ENCODE measurements around the gene PSMA6. TPM values are rescaled to one million over a fixed set of nuclear protein-coding genes. Genes with fewer than 3 reads are reported as not detected.
"Not testable (repeated sequence)": the region's sequence is repeated elsewhere in the genome, so short reads cannot be mapped to it uniquely, and the experiment has no call there.

The PSMA6 gene
- total and polyA plus RNA-seq, 2 of the 8 experiments (the other 6 are each of a cell fraction or from before 2014, with no cell fraction given), result 180 to 238 TPM

DNA sequence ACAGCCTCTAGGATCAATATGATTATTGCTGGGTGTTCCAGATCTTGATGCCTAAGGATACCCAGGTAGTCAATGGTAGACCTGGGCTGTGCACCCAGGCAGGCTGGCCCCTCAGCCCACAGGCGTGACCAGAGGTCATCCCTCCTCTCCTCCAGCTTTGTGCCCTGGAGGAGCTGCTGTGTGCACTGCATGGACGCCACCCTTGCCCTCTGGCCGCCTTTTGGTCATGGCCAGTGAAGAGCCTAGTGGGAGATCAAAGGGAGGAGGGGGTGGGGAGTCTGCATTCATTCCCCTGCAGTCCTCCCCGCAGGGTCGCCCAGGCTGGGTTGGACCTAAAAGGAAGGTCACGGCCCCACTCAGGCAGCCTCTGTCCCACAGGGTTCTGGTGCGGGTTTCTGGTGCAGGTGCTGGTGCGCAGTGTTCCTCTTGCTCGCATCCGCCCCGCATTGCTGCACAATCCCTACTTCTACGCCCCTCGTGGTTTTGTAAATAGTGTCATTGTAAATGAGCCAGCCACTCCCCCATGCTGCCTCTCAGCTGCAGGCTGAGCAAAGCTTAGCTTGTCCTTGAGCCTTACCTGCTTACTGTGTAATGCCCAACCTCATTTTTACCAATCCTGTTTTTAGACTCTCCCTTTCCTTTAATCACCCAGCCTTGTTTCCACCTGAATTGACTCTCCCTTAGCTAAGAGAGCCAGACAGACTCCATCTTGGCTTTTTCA lies 55.3 kb downstream of the PSMA6 start (continued):
- TF ChIP-seq RAD21 (IDR thresholded peaks at IDR 0.05 in 1 of 2, conservative IDR thresholded peaks at IDR 0.05 in 1 of 2; ENCODE audit: low read depth in 2 of 2, low read length in 2 of 2) (no peak), NANOG (IDR thresholded peaks at IDR 0.05; ENCODE audit: insufficient read depth, low read depth, low read length, poor library complexity, severe bottlenecking) (no peak), TCF12 (IDR thresholded peaks at IDR 0.05; ENCODE audit: low read depth, low read length) (no peak), SP1 (IDR thresholded peaks at IDR 0.05; ENCODE audit: low read depth, low read length) (no peak), TAF7 (optimal IDR thresholded peaks at IDR 0.05; ENCODE audit: borderline replicate concordance, low read depth, low read length) (no peak)

DNA sequence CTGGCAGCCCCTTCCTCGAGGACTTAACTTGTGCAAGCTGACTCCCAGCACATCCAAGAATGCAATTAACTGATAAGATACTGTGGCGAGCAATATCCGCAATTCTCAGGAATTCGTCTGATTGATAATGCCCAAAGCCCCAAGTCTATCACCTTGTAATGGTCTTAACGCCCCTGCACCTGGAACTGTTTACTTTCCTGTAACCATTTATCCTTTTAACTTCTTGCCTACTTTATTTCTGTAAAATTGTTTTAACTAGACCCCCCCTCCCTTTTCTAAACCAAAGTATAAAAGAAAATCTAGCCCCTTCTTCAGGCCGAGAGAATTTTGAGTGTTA lies 55.8 kb downstream of the PSMA6 start:
- H3K56ac ChIP-seq (replicated peaks; ENCODE audit: insufficient read length, low read depth, low read length); DNase-seq (ENCODE audit: low read depth in 1 of 2, low spot score in 2 of 2); H2BK20ac ChIP-seq (ENCODE audit: low read length); H3K27me3 ChIP-seq (replicated peaks in 1 of 4; ENCODE audit: control insufficient read depth in 3 of 4, extremely low read depth in 1 of 4, insufficient read depth in 3 of 4, low read length in 3 of 4); H2BK12ac ChIP-seq (ENCODE audit: low read depth, low read length); H3K23ac ChIP-seq (ENCODE audit: insufficient read length); H3K27ac ChIP-seq (ENCODE audit: low read depth, low read length); H3K18ac ChIP-seq (ENCODE audit: extremely low read depth, low read length); H2BK5ac ChIP-seq (ENCODE audit: low read depth, low read length); H3K36me3 ChIP-seq (ENCODE audit: control insufficient read depth in 2 of 4, insufficient read depth in 4 of 4, low read length in 3 of 4); H4K8ac ChIP-seq (ENCODE audit: extremely low read depth, insufficient read depth, low read length); H2BK120ac ChIP-seq (replicated peaks; ENCODE audit: low read depth, low read length); H3K9me3 ChIP-seq (ENCODE audit: insufficient read depth in 2 of 2, low read depth in 1 of 2, low read length in 1 of 2); H3K79me2 ChIP-seq (ENCODE audit: control insufficient read depth in 1 of 2, insufficient read depth in 2 of 2, low read length in 2 of 2); H3K23me2 ChIP-seq (ENCODE audit: low read depth, low read length); H3K4me2 ChIP-seq (ENCODE audit: insufficient read depth in 1 of 2, low read depth in 2 of 2, low read length in 2 of 2); H3K14ac ChIP-seq (ENCODE audit: insufficient read length); H2AK5ac ChIP-seq (ENCODE audit: low read depth, low read length); H3K4ac ChIP-seq (replicated peaks; ENCODE audit: insufficient read length, low read depth, low read length); H4K20me1 ChIP-seq (replicated peaks in 1 of 2; ENCODE audit: control insufficient read depth in 1 of 2, insufficient read depth in 2 of 2, low read length in 2 of 2); FAIRE-seq; H2BK15ac ChIP-seq (ENCODE audit: low read length); H3K9ac ChIP-seq (replicated peaks in 1 of 4; ENCODE audit: extremely low read depth in 1 of 4, low read depth in 3 of 4, low read length in 3 of 4); H3K4me3 ChIP-seq (ENCODE audit: extremely low read depth in 1 of 4, insufficient read depth in 2 of 4, low read depth in 3 of 4, low read length in 4 of 4); H4K91ac ChIP-seq (replicated peaks; ENCODE audit: insufficient read length, low read length); H4K5ac ChIP-seq (ENCODE audit: insufficient read length, low read depth, low read length); H3K79me1 ChIP-seq (ENCODE audit: low read depth, low read length); H2AFZ ChIP-seq (ENCODE audit: low read length): not testable (repeated sequence)
- H3K4me1 ChIP-seq (replicated peaks in 1 of 4; ENCODE audit: control insufficient read depth in 3 of 4, insufficient read depth in 4 of 4, low read length in 3 of 4), result peaks cover 3 to 16% (median 8%) of the 10 kb centered on the region in 4 experiments
- ChIA-PET POLR2A (ENCODE audit: partially characterized antibody) (interaction anchor here (1.0 kb wide), 2 partner anchors 9 to 28 kb away, joined by 3 to 4 read pairs; no protein-coding TSS in a partner anchor), CTCF (ENCODE audit: partially characterized antibody) (interaction anchor here (0.6 to 3.5 kb wide), 2 partner anchors 19 to 88 kb away, joined by 3 to 18 read pairs; no protein-coding TSS in a partner anchor)
- WGBS, 2 experiments (ENCODE audit: extremely low coverage in 1 of 2, insufficient coverage in 1 of 2, insufficient read length in 1 of 2, insufficient replicate concordance in 2 of 2, low coverage in 1 of 2, low lambda C conversion rate in 2 of 2, missing lambda C conversion rate in 1 of 2), result 80% methylated on average over 5 of the region's 6 CpGs; no CpG with 5 or more reads in 1 of the 2 experiments
